Measurements from ENCODE around the gene EEFSEC.

The EEFSEC gene

DNA sequence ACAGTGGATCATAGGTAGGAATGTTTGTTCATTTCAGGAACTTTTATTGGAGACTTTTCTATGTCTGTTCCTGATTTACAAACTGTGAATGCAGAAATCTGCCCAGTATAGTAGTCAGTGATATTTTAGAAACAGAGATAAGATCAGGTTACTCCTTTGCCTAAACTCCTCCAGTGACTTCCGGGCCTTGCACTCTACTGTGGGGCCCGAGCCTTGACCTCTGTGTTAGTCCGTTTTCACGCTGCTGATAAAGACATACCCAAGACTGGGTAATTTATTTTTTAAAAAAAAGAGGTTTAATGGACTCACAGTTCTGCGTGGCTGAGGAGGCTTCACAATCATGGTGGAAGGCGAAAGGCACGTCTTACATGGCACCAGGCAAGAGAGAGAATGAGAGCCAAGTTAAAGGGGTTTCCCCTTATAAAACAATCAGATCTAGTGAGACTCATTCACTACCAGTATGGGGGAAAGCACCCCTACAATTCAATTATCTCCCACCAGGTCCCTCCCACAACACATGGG is 186.3 kb downstream of the EEFSEC start:
- DNase-seq, result no peak

DNA sequence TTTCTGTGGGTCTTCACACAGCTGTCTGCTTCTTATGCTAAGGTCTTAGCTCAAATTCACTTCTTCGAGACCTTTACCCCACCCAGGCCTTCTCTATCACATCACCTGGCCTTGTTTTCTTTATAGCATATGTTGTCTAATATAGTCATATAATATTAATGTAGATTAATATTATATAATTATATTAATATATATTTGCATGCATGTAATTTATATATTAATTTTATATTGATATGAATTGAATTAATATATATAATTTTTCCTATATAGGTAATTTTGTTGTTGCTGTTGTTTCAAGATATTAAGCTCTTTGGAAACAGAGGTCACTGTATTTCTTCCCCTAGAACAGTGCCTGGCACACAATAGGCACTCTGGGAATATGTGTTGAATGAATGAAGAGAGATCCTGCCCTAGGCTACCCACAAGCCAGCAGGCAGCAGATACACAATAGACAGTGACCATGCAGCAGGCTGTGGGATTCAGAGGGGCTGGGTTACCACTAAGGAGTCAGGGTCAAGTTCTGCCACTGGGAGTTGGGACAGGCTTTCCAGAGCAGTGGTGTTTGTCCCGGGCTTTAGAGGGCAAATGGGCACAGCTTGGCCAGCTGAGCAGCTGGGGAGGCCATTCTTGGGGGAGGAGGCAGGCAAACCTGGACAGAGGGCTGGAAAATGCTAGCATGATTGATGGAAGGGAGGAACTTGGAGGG is 187.1 kb downstream of the EEFSEC start:
- no peak for DNase-seq

DNA sequence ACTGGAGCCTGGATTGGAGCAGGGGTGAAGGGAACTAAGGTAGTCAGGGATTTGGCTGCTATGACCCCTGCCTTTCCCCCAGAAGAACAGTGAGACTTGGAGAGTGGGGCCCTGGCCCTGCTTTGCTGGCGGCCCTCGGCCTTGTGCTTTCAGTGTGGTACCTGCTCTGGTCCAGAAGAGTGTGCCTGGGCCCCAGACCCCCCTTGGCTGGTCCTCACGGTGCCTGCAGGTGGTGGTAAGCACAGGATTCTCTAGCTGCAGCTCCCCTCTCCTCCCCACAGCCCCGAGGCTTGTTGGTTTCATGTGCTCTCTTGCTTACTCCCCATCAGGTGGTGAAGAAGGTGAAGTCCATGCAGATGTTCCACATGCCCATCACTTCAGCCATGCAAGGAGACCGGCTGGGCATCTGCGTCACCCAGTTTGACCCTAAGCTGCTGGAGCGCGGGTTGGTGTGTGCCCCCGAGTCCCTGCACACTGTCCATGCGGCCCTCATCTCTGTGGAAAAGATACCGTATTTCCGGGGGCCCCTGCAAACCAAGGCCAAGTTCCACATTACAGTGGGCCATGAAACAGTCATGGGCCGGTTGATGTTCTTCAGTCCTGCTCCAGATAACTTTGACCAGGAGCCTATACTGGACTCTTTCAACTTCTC is 187.7 kb downstream of the EEFSEC start:
- DNase-seq, result no peak

DNA sequence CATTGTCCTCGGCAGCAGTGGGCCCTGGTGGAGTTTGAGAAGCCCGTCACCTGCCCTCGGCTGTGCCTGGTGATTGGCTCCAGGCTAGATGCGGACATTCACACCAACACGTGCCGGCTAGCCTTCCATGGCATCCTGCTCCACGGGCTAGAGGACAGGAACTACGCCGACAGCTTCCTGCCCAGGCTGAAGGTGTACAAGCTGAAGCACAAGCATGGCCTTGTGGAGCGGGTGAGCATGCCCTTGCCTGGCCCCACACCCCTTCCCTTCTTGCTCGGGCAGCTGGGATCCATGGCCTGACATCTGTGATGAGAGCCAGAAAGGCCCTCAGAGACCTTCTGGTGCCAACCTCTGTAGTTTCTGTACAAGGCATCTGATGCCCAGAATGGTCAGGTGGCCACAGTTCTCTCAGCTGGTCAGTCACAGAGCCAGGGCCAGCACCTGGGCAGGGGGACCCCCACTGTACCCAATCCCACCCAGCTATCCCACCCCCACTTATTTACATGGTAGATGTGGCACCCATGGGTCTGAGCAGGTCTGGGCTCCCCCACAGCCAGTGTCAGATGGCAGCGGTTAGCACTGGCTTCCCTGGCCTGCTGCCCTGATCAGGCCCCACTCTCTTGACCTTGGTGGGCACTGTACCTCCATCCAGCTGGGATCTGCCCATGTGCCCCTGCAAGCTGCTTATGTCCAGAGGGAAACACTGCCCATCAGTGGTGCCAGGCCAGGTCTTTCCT is 188.5 kb downstream of the EEFSEC start:
- DNase-seq, result no peak

DNA sequence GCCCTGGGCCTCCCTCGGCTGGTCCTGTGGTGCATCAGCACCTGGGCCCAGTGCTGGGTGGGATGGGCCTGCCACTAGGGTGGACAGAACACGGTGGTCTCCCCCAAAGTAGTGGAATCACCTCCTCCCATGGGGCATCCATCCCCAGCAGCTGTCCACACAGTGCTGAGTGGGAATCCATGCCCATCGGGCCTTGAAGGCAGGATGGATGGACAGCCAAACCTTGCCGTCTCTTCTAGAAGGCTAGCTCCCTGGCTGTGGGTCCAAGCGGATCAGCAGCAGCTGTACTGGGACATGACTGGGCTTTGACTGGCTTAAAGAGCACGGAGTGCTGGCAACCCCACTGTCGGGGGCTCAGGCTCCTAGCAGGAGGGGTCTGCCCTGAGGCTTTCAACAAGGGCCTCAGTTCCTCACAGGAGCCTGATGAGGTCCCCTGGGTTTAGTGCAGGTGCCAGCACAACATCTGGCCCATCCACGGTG is 189.5 kb downstream of the EEFSEC start:
- DNase-seq, result no peak

DNA sequence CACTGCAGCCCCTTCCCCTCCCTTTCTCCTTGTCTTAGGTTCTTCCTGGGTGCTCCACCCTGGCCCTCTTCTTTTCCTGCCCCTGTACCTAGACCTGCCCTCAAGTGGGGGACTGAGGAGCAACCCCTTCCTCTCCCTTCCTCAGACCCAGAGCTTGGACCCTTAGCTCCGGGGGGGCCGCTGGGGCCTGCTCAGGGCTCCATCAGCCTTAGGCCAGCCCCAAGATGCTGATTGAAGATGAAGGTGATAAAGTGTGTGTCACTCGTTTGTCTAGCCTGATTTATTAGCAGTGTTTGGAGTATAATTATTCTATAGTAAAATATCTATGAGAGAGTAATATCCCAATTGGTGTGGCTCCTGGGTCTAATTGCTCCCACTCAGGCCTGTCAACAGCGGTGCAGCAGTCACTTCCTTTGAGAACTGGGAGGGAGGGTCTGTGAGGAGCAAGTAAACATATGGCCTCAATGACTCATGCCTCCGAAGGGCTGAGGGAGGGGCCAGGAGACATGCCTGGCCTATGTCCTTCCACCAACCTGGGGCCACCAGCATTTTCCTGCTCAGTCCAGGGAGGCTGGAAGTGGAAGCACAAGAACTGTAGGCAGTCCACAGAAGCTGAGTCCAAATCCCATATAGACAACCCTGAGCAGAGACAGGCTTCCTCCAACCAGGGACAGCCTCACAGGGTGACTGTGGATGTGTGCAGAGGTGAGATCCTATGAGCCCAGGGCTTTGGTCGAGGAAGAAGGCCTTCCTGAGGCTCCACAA is 190.2 kb downstream of the EEFSEC start:
- no peak for DNase-seq

DNA sequence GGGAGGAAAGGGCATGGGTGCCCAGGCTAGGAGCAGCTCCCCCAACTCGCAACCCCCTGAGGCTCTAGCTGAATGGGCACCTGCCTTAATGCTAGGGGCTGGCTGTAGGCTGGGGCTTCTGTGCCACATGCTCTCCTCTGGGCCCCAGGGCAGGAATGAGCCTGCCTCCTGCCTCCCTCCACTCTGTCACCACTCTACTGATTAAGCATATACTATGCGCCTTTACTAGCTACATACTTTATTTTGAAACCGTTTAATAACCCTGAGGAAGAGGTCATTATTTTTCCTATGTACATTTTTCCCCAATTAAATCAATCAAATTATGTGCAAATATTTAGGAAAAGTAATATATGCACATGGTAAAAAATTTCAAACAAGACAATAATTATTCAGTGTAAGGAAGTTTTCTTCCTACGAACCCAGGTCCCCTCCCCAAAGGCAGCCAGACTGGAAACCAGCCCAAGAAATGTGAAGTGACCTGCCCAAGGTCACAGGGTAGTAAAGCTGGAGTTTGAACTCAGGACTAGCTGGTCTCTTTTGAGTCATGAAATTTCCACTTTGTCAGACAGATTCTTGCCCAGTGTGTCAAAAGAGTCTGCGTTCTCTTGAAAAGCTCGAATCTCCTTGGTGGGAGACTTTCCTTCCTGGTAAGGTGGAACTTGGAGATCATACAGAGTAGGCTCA is 190.9 kb downstream of the EEFSEC start:
- no peak for DNase-seq

DNA sequence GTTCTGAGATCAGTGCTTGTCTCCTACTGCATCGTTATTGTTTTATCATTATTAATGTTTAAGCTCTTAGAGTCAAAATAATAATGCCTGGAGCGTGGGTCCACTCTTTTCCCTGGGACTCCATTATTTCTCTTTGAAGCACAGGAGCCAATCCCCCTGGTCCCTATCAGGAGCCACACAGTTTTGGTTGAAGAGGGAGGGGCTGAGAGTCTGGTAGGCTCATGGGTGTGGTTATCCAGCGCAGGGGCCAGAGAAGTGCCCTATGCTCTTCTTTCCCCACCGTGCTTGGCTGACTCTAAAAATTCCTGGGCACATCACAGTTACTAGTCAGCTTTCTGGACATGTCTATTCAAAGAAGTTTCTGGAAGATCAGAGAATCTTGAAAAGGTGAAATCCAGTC is 191.9 kb downstream of the EEFSEC start:
- DNase-seq, result no peak

DNA sequence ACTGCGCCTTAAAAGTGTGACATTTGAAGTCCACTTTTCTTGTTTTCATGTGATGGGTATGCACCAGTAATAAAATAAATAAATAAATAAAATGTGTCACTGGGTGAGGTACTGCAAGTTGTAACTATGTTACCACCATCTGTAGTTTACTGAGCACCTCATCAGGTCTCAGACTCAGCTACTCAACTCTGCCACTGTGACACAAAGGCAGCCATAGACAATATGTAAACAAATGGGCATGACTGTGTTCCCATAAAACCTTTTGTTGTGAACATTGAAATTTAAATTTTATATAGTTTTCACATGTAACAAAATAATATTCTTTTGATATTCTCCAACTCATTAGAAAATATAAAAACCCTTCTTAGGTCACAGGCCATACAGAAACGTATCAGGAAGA is 193.3 kb downstream of the EEFSEC start:
- no peak for DNase-seq

DNA sequence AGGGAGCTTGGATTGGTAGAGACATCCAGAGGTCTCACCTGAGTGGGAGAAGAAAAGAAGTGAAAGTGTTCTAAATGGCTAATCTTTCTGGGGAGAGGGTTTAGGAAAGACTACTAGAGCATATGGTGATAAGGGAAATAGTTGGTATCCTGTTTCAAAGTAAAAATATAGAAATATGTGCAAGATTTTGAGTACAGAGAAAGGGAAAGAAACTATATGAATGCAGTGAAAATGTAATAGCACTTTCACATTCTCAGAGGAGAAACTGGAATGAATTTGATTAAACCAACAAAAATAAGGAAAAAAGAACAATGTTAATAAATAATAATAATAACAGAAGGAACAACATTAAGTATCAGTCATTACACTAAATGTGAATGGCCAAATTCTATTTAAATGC is 194.0 kb downstream of the EEFSEC start:
- DNase-seq, result no peak

DNA sequence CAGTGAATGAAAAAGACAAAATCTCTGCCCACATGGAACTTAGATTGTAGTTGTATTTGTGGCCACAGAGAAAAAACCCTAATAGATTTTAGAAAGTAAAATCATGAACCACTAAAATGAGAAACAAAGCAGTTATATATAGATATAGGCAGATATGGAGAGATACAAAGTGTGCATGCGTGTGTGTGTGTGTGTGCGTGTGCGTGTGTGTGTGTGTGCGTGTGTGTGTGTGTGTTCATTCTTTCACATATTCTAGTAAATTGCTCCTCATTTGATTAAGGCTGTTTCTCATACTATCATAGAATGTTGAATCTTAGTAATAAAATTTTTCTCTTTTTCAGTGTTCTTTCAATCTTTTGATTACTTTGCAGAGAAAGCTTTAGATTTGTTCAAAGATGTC is 194.8 kb downstream of the EEFSEC start:
- DNase-seq, result no peak

DNA sequence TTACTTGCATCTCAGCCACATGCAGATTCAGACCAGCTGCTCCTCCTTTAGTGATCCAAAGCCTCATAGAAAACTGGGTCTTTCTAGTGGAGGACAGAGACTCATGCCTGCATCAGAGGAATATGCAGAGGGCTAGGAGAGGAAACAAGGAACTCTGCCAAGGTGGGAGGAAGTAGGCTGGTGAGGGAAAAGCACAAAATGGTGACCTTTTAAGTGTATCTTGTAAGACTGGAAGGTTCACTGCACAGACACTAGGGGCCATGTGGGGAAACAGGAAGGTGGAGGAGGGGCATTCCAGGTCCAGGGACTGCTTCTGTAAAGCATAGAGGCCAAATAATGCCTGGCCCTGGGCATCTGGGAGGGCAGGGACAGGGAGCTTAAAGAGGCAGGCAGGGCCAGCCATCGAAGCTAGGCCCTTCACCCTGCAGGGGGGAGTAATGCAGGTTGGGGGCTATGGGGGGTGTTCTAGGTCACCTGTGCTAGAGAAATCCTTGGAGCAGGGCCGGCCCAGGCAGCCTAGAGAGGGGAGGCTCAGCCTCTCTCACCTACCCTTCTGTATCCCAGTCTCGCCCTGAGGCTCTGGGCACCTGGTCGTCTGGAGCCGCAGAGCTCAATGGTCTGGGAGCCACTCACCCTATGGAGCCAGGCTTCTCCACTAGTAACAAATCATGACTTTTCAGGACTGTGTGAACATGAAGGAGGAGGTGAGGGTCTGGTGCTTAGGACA is 195.7 kb downstream of the EEFSEC start:
- no peak for DNase-seq

DNA sequence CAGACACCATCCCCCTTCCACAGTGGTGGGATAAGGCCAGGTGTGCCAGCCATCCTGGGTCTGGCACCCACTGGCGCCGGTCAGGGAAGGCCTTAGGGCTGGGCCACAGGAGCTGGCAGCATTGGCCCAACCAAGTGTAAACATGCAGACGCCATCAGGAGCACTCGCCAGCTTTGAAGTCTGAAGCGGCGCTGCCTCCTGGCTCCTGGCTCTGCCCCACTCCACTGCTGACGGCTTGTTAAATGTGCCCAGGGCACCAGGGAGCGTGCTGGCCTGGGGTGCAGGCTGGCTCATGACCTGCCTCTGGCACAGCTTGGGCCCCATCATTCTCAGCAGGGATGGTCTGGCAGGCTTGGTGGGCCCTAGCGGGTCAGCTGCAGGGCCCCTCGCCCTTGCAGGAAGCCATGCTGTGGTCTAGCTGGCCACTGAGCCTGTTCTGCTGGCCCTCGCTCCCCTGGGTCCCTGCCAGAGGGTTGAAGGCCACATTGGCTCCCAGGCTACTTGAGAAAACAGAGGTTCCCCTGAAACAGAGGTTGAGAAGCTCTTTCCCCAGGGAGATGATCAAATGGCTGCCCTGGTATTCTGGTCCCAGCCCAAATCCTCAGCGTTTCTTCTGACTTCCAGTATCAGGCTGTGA is 196.8 kb downstream of the EEFSEC start:
- no peak for DNase-seq

DNA sequence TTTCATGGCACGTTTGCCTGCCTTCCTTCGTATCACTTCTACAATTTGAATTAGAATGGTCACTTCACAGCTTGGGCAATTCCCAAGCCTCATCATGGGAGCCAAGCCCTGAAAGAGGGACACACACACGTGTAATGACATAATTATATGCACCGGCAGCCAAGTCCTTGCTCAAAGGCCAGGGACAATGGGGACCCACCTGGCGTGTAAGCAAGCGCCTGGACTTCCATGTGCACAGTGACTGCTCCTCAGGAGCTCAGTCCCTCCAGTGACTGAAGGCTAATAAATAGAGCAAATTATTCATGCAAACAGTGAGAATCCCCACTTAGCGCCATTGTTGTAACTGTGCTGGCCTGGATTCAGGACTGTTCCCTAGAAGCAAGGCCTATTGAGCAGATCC is 198.3 kb downstream of the EEFSEC start:
- DNase-seq, result no peak

DNA sequence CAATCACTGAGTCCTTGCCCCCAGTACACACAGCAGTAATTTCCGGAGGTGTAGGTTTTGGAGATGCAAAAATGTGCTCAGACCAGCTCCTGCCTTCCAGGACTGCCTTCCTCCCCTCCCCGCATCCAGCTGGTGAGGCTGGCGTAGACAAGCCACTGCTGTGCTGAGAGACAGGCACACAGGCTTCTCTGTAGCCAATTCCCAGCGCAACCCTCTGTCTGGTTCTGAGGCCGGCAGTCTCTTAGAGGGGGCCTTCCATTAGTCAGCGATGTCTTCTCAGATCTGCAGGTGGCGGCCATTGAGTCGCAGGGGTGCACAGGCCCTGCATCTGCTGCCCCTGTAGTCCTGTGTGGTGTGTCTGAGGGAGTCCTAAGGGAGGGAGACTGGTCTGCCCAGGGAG is 199.0 kb downstream of the EEFSEC start:
- no peak for DNase-seq

DNA sequence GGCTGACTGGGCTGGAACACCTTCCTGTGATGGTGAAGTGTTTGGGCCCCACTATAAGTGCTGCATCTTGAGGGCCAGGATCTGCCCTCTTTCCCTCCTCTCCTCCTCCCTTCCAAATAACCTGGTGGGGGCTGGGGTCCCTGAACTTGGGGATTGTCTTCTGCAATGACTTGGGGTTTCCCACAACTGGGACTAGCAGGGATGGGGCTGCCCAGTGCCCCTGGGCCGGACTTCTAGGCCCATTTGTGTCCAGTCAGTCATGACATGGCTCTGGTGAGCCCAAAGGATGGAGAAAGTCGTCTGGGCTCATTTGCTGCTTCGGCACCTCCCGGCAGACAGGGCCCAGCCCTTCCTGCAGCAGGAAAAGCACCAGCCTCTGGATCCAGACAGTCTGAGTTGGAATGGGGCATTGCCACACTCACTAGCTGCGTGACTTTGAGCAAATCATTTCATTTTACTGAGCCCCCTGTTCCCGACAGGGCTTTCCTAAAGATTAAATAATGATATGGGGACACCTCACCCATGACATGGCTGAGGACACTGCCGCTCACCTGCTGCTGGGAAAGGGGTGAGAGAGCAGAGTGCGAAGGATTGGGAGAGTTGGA is 200.2 kb downstream of the EEFSEC start:
- DNase-seq, result no peak

DNA sequence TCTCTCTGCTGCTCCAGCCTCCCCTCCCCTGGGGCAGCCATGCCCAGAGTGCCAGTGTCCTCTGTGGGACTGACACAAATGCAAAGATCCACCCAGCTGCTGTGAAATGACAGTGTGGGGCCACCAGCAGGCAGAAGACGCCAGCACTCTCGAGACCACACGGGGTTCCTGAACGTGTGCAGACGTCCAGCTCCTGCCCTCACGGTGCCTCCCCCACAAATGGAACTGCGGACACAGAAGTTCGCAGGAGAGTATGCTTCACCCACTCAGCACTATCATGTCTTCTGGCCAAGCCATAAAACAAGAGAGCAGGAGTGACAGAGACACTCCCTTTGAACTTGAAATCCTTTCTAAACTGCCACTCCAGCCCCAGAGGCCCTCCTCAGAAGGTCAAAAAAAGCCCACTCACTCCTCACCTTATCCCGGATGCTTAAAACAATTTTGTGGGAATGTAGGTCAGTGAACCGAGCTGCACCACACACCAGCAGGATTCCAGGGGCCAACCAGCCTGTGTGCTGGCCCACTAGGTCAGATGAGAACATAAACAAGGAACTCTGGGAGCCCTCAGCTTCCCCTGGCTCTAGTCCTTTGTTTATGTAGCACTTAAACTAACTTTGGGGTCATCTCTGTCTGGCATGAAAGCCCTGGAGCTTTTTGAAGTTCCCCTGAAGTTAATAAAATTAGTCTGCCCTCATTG is 200.9 kb downstream of the EEFSEC start:
- DNase-seq, result no peak

DNA sequence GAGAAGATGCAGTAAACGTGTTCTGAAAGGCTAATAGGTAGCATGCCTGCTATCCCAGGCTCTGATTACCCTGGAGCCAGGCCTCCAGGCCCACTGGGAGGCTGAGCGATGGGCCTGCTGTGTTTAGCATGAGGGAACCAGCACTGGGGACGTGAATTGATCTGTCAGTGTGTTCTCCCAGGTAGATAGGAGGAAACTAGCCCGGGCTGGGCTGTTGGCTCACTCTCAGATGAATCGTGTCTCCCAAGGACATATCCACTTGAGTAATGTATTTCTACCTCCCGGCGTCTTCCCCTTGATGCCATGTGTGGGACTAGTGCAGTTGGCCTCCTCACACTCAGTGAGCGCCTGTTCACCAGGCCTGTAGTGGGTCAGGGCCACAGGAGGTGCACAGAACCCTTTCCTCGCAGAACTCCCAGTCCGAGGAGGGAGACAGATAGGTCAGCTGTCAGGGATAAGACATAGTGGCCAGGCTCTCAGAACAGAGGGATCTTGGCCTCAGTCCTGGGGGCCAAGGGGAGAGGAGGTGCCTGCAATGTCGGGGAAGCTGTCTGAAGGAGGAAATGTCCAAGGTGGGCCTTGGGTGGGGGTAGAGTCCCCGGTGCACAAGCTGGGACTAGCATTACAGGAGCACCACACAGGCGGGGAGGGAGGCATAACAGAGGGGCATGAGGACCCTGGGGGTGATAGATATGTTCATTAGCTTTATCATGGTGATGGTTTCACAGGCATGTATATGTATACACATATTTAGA is 201.7 kb downstream of the EEFSEC start:
- no peak for DNase-seq

DNA sequence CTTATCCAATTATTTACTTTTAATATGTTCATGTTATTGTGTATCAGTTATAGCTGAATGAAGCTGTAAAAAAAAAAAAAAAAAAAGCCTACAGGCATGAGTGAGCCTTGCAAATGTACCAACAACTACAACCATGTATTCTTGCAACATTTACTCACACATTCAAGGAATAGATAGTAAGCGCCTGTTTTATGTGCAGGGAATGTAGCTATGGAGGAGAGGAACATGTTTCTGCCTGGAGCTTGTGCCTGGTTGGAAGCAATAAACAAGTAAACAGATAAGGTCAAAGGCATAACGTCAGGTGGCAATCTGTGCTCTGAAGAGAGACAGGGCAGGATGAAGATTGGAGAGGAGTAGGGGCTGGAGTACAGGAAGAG is 202.2 kb downstream of the EEFSEC start:
- no peak for DNase-seq
